ENCODE measurements around the gene DGKI.

- TF ChIP-seq CTCF (IDR thresholded peaks at IDR 0.05) (no peak), POLR2A (IDR thresholded peaks at IDR 0.05) (no peak)
Observed at GRCh38 chr7:137717045-137717444, 129.7 kb downstream of the DGKI start.
